G401.6 (cell line): ENCODE measurements around the gene FLNB.
"Not testable (repeated sequence)": the region's sequence is repeated elsewhere in the genome, so short reads cannot be mapped to it uniquely, and the experiment has no call there.

Experiments
- FAIRE-seq: peaks from 2 replicates; lab custom pipeline; 2012; peaks lifted over from hg19 to GRCh38; lab: Jason Lieb, UNC

The FLNB gene

GRCh38 chr3:58183221-58183620 lies 175.0 kb downstream of the FLNB start:
- FAIRE-seq: no peak

GRCh38 chr3:58183891-58184290 lies 175.7 kb downstream of the FLNB start:
- no peak for FAIRE-seq

GRCh38 chr3:58184309-58184981 lies 176.2 kb downstream of the FLNB start:
- no peak for FAIRE-seq

- FAIRE-seq: no peak
Observed at GRCh38 chr3:58184982-58185360, 176.7 kb downstream of the FLNB start.

GRCh38 chr3:58188173-58188564 lies 179.9 kb downstream of the FLNB start:
- FAIRE-seq: no peak

GRCh38 chr3:58188921-58189451 lies 180.8 kb downstream of the FLNB start:
- FAIRE-seq: no peak

GRCh38 chr3:58189691-58190090 lies 181.5 kb downstream of the FLNB start:
- FAIRE-seq: no peak

- FAIRE-seq: no peak
Observed at GRCh38 chr3:58190291-58190690, 182.1 kb downstream of the FLNB start.

- no peak for FAIRE-seq
Observed at GRCh38 chr3:58190882-58191281, 182.7 kb downstream of the FLNB start.

- no peak for FAIRE-seq
Observed at GRCh38 chr3:58191361-58191991, 183.3 kb downstream of the FLNB start.

- FAIRE-seq: no peak
Observed at GRCh38 chr3:58192069-58192468, 183.8 kb downstream of the FLNB start.

- no peak for FAIRE-seq
Observed at GRCh38 chr3:58193682-58194407, 185.6 kb downstream of the FLNB start.

- FAIRE-seq: no peak
Observed at GRCh38 chr3:58197588-58197987, 189.4 kb downstream of the FLNB start.

- FAIRE-seq: no peak
Observed at GRCh38 chr3:58198362-58198761, 190.1 kb downstream of the FLNB start.

GRCh38 chr3:58198804-58199203 lies 190.6 kb downstream of the FLNB start:
- no peak for FAIRE-seq

- FAIRE-seq: no peak
Observed at GRCh38 chr3:58200121-58200709, 192.0 kb downstream of the FLNB start.

- FAIRE-seq: no peak
Observed at GRCh38 chr3:58200846-58201355, 192.7 kb downstream of the FLNB start.

- not testable (repeated sequence) for FAIRE-seq
Observed at GRCh38 chr3:58201451-58201850, 193.2 kb downstream of the FLNB start.

GRCh38 chr3:58202917-58203360 lies 194.7 kb downstream of the FLNB start:
- FAIRE-seq: no peak

GRCh38 chr3:58203541-58203940 lies 195.3 kb downstream of the FLNB start:
- no peak for FAIRE-seq

GRCh38 chr3:58204720-58205119 lies 196.5 kb downstream of the FLNB start:
- no peak for FAIRE-seq

- FAIRE-seq: no peak
Observed at GRCh38 chr3:58205981-58206380, 197.8 kb downstream of the FLNB start.
